Vagina (tissue), 2 donors: Measurements from ENCODE around the gene FOXF1. TPM values are rescaled to one million over a fixed set of nuclear protein-coding genes. Genes with fewer than 3 reads are reported as not detected.
A peak's percentile ranks its signal among the peaks of the same experiment; 100 is the strongest.

Experiments used
- DNase-seq, 2 donors: peaks; one replicate each; pipeline ENCODE4 v3.0.0-alpha.2; 2017; ENCODE audit errors: extremely low spot score in 2 of 2
- H3K27ac ChIP-seq: fragments of 200-600 bp; sonication (generic); one replicate; pipeline ENCODE4 v1.5.1; 2019
- H3K27me3 ChIP-seq: fragments of 200-600 bp; sonication (generic); one replicate; pipeline ENCODE4 v1.5.1; 2019
- H3K36me3 ChIP-seq, 2 donors: fragments of 200-600 bp; sonication (generic); one replicate each; pipeline ENCODE4 v1.5.1; 2017 to 2019
- H3K4me1 ChIP-seq: fragments of 200-600 bp; sonication (generic); one replicate; pipeline ENCODE4 v1.5.1; 2019
- H3K4me3 ChIP-seq, 2 donors: fragments of 200-600 bp; sonication (generic); 1 replicate in 1 of 2; 2 replicates in 1 of 2; pipeline ENCODE4 v1.5.1; 2016 to 2019
- H3K9me3 ChIP-seq: fragments of 200-600 bp; sonication (generic); one replicate; pipeline ENCODE4 v1.5.1; 2019
- POLR2A ChIP-seq, 2 donors: fragments of 450-650 bp; IDR thresholded peaks; one replicate each; pipeline ENCODE4 v1.6.1; 2017; ENCODE audit warnings: antibody characterized with exemption in 2 of 2, mild to moderate bottlenecking in 2 of 2, moderate library complexity in 2 of 2
- POLR2AphosphoS5 ChIP-seq, 2 donors: sonication (generic); formaldehyde crosslinking; IDR thresholded peaks; one replicate each; pipeline ENCODE4 v1.9.0; 2017; ENCODE audit warnings: antibody characterized with exemption in 2 of 2, mild to moderate bottlenecking in 2 of 2, low read depth in 1 of 2; ENCODE audit not compliant: insufficient read depth in 1 of 2
- intact Hi-C: fragments of 100-400 bp; cut with DNase I; formaldehyde crosslinking; loops from one replicate; pipeline ENCODE4 v1.15.1; 2023
- total RNA-seq: library from RNA; depleted of rRNA; stranded (reverse); fragments of >200 nt; gene quantifications from one replicate; pipeline ENCODE4 v1.2.3, GENCODE V29; 2016
- TF ChIP-seq, protein P1 (sequence below), 3 experiments: fragments of 450-650 bp in 2 of 3; fragments of 200-600 bp in 1 of 3; sonication (generic) in 1 of 3; IDR thresholded peaks; one replicate each; pipeline ENCODE4 v1.5.1; 2017 to 2019; ENCODE audit warnings: antibody characterized with exemption in 3 of 3, mild to moderate bottlenecking in 2 of 3, moderate library complexity in 2 of 3

The FOXF1 gene
- total RNA-seq, 1 donor from 2014 or later = 26.0 TPM

DNA sequence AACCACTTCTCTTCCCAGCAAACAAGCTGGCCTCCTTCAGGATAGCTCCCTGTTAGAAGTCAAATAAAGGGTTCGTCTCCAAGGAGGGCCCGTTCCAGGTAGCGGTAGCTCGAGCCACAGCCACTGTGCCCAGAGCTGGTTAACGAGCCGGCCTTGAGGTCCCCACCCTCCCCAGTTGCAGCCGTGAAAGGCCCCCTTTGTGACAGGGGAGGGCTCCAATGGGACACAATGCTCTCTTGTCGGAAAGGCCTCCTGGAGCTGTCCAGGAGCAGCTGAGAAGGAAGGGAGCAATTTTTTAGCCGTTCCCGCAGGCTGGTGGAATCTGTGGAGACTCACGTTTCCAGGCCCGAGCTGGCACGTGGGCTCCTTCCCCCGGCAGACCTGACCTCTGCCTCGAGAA, 29.9 kb upstream of the FOXF1 start:
- H3K27ac ChIP-seq = no peak overlapping the region
- no peak for DNase-seq
- H3K4me3 ChIP-seq = no peak overlapping the region
- peaks cover 0 to 6% of the 10 kb centered on the region in 2 donors for H3K36me3 ChIP-seq
- TF ChIP-seq, protein P1, sequence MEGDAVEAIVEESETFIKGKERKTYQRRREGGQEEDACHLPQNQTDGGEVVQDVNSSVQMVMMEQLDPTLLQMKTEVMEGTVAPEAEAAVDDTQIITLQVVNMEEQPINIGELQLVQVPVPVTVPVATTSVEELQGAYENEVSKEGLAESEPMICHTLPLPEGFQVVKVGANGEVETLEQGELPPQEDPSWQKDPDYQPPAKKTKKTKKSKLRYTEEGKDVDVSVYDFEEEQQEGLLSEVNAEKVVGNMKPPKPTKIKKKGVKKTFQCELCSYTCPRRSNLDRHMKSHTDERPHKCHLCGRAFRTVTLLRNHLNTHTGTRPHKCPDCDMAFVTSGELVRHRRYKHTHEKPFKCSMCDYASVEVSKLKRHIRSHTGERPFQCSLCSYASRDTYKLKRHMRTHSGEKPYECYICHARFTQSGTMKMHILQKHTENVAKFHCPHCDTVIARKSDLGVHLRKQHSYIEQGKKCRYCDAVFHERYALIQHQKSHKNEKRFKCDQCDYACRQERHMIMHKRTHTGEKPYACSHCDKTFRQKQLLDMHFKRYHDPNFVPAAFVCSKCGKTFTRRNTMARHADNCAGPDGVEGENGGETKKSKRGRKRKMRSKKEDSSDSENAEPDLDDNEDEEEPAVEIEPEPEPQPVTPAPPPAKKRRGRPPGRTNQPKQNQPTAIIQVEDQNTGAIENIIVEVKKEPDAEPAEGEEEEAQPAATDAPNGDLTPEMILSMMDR (IDR thresholded peaks at IDR 0.05) = no peak
- TF ChIP-seq POLR2AphosphoS5 (IDR thresholded peaks at IDR 0.05; ENCODE audit: insufficient read depth in 1 of 2, low read depth in 1 of 2) = no peak
- no peak for TF ChIP-seq POLR2A (IDR thresholded peaks at IDR 0.05)
- intact Hi-C loops = no loop called here
- no peaks in the 10 kb centered on the region for H3K27me3 ChIP-seq
- H3K4me1 ChIP-seq = no peaks in the 10 kb centered on the region
- H3K9me3 ChIP-seq = no peaks in the 10 kb centered on the region

DNA sequence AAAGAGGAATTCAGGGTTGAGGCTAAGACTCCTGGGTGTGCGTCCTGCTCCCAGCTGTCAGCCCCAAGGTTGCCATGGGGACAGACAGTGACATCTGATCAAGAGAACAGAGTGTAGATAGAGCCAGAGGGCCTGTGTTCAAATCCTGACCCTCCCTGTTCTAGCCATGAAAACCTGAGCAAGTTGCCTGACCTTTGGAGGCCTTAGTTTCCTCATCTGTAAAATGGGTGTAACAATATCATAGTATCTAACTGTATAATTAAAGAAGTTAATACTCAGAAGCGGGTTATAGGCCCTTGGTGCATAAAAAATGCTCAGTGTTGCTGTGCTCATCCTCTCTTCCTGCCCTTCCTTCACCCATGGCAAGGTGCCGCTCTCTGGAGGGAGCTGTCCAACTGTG, 28.7 kb upstream of the FOXF1 start:
- Histone ChIP-seq H3K4me1 (no peaks in the 10 kb centered on the region), H3K9me3 (no peaks in the 10 kb centered on the region), H3K36me3 (peaks cover 0 to 6% of the 10 kb centered on the region in 2 donors), H3K27ac (no peak overlapping the region), H3K4me3 (no peak overlapping the region), H3K27me3 (no peaks in the 10 kb centered on the region)
- intact Hi-C loops = no loop called here
- DNase-seq = no peak
- TF ChIP-seq, protein P1 (IDR thresholded peaks at IDR 0.05) = no peak
- TF ChIP-seq POLR2AphosphoS5 (IDR thresholded peaks at IDR 0.05; ENCODE audit: insufficient read depth in 1 of 2, low read depth in 1 of 2) (no peak), POLR2A (IDR thresholded peaks at IDR 0.05) (no peak)

DNA sequence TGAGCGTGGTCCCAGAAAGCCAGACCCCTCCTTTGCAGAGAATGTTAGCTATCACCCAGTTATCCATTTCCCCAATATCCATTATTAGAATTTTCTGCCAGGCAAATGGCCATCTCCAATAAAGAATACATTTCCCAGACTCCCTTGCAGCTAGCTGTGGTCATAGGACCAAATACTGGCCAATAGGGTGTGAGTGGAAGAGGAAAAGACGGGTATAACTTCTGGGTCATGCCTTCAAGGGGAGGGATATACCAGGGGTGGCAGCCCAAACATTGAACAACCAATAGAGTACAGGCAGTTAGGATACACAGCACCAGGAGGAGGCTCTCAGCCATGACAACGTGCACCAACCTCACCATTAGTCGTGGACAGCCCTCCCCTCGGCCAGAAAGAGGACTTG, 26.1 kb upstream of the FOXF1 start:
- Histone ChIP-seq H3K4me3 (no peak overlapping the region), H3K36me3 (peaks cover 0 to 6% of the 10 kb centered on the region in 2 donors), H3K9me3 (no peaks in the 10 kb centered on the region), H3K27ac (no peak overlapping the region), H3K27me3 (no peaks in the 10 kb centered on the region), H3K4me1 (no peaks in the 10 kb centered on the region)
- intact Hi-C loops = no loop called here
- no peak for TF ChIP-seq POLR2AphosphoS5 (IDR thresholded peaks at IDR 0.05; ENCODE audit: insufficient read depth in 1 of 2, low read depth in 1 of 2)
- TF ChIP-seq POLR2A (IDR thresholded peaks at IDR 0.05) = no peak
- TF ChIP-seq, protein P1 (IDR thresholded peaks at IDR 0.05) = no peak
- DNase-seq = no peak

DNA sequence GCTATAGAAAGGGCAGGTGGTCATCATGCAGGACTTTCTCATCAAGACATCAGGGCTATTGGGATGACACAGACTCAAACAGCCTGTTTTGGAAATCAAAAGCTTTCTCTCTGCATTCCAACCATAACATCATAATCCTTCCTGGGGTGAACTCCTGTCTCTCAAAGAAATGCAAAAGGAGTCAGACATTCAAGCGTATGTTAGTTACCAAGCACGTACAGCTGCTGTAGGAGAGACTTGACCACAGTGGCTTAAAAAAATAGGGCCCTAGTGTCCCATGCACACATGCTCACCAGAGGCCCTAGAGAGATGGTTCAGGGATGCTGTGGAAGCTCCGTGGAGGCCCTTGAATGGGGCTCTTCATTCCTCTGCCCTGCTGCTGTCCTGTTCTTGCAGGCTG, 24.6 kb upstream of the FOXF1 start:
- intact Hi-C loops = no loop called here
- Histone ChIP-seq H3K9me3 (no peaks in the 10 kb centered on the region), H3K27ac (no peak overlapping the region), H3K4me3 (no peak overlapping the region), H3K4me1 (no peaks in the 10 kb centered on the region), H3K36me3 (peaks cover 0 to 6% of the 10 kb centered on the region in 2 donors), H3K27me3 (no peaks in the 10 kb centered on the region)
- no peak for DNase-seq
- TF ChIP-seq, protein P1 (IDR thresholded peaks at IDR 0.05) = no peak
- TF ChIP-seq POLR2A (IDR thresholded peaks at IDR 0.05) (no peak), POLR2AphosphoS5 (IDR thresholded peaks at IDR 0.05; ENCODE audit: insufficient read depth in 1 of 2, low read depth in 1 of 2) (no peak)

DNA sequence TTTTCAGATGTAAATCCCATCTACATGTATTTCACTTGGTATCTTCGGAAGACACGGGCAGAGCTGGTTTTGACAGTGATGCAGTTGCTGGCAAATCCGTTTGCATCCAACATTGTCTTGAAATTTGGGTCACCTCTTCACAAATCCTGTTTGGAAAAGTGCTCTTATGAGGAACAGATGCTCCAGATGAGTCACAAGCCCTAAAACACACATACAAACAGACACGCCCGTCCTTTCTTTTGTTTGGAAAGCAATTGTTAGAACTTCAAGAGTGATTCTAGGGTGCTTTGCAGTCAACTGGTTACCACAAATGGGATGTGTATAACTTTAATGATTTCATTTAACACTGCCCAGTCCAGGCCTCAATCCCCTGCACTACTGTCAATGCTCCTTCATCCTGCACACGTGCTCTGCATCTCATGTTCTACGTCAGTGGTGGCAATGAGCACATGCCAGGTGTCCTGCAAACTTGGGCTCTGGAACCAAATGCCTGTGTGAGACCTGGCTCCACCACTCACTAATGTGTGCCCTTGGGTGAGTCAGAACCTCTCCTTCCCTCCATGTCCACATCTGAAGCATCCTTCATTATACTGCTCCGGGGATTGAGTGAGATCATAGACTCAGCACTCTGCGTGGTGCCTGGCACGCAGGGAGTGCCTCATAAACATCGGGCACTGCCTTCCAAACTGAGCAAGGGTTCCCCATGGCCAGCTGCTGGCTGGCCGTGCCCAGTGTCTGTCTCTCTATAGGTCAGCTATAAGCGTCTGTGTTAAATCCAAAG, 19.3 kb upstream of the FOXF1 start:
- peaks cover 5% of the 10 kb centered on the region for H3K4me1 ChIP-seq
- no peaks in the 10 kb centered on the region for H3K9me3 ChIP-seq
- peak overlapping the region; percentile 5 for H3K27ac ChIP-seq
- no peak overlapping the region for H3K4me3 ChIP-seq
- intact Hi-C loops = no loop called here
- TF ChIP-seq POLR2AphosphoS5 (IDR thresholded peaks at IDR 0.05; ENCODE audit: insufficient read depth in 1 of 2, low read depth in 1 of 2) (no peak), POLR2A (IDR thresholded peaks at IDR 0.05) (no peak)
- TF ChIP-seq, protein P1 (IDR thresholded peaks at IDR 0.05) = no peak
- no peak for DNase-seq
- no peaks in the 10 kb centered on the region for H3K36me3 ChIP-seq
- H3K27me3 ChIP-seq = no peaks in the 10 kb centered on the region
